HG03558 (cell line): Measurements from ENCODE around the gene PLEKHN1.

Experiments
- ATAC-seq: cut with Tn5 transposase; IDR thresholded peaks from one replicate; pipeline ENCODE4 v1.9.1; 2021; ENCODE audit warnings: moderate number of reproducible peaks; ENCODE audit not compliant: unreplicated experiment; ENCODE audit errors: extremely low read depth

The PLEKHN1 gene

DNA sequence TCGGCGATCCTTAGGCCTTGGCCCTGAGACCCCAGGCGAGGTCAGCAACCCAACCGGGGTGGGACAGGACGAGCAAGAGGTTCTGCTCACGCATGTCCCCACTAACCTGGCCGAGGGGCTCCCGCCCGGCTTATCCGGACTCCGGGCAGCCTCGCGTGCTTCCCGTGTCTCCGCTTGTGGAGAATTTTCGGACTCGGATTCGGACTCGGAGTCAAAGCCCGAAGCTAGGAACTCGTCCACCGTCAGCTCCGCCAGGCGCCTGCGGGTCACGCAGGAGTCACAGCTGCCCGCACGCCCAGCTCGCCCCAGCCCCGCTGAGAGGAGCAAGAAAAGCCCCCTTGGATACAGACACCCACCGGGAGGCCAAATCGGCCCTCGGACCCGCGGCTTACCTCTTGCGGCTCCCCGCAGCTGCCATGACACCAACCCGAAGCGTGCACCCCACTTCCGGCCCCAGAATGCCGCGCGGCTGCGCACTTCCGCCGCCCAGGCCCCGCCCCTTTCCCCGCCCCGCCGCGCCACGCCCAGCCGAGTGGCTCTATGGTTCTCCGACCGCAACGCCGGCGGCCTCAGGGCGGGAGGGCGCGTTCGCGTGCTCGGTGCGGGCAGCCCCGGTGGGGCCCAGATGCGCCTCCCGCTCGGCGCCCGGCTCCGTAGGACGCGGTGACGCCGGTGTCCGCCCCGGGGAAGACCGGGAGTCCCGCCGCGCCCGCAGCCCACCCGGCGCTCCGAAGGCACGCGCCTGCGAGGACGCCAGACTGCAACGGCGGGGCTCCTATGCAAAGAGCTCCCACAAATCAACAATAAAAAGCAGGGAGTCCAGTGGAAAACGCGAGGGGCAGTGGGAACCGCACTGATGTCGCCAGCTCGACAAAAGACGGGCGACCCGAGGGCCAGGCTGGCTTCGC is 7.2 kb upstream of the PLEKHN1 start, which contains the start of gene NOC2L:
Gene NOC2L (minus strand): TSS at position 434 of the 908 bp plus-strand sequence. CDS start 16 bp downstream, at position 418.
- peak; percentile 71 for ATAC-seq

DNA sequence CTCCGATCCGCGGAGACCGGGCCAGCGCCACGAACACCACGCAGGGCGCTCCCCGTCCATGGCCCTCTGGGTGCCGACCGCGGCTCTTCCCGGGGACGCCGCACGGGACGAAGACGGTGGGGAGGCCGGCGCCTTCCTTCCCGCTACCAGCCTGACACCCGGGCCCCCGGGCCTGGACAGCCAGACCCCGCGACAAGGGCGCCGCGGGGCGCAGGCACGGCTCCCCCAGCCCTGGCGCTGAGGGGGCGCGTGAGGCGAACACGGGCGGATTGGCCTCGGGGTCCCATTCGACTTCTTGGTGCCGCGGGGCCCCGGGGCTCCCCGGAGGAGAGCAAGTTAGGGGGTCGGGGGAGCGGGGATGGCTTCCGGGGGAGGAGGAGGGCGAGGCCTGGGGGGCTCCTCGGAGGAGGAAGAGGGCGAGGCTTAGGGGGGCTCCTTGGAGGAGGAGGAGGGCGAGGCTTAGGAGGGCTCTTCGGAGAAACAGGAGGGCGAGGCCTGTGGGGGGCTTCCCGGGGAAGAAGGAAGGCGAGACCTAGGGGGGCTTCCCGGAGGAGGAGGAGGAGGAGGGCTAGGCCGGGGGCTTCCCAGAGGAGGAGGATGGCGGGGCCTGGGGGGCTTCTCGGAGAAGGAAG is 6.4 kb upstream of the PLEKHN1 start:
- ATAC-seq: no peak

DNA sequence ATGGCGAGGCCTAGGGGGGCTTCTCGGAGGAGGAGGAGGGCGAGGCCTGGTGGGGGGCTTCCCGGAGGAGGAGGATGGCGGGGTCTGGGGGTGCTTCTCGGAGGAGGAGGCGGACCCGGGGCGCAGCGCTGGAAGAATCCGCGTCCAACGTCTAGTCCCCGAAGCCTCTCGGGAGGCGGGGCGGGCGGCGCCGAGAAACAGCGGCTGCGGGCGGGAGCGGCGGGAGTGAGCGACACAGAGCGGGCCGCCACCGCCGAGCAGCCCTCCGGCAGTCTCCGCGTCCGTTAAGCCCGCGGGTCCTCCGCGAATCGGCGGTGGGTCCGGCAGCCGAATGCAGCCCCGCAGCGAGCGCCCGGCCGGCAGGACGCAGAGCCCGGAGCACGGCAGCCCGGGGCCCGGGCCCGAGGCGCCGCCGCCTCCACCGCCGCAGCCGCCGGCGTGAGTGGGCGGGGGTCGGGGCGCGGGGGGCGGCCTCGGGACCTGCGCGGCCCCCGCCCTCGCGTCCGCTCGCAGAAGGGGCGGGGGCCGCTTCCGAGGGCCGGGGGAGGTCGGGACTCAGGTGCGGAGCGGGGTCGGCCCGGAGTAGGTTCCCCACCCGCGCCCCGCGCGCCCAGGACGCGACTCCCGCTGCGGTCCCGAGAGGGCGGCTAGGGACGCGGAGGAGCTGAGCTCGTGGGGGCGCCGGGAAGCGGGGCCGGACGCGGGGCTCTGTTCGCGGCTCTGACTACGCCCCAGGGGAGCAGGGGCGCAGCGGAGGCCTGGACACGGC is 5.7 kb upstream of the PLEKHN1 start, which contains the start of gene KLHL17:
Gene KLHL17 (plus strand): TSS at position 222 of the 769 bp plus-strand sequence. CDS start 110 bp downstream, at position 332.
- ATAC-seq: no peak

DNA sequence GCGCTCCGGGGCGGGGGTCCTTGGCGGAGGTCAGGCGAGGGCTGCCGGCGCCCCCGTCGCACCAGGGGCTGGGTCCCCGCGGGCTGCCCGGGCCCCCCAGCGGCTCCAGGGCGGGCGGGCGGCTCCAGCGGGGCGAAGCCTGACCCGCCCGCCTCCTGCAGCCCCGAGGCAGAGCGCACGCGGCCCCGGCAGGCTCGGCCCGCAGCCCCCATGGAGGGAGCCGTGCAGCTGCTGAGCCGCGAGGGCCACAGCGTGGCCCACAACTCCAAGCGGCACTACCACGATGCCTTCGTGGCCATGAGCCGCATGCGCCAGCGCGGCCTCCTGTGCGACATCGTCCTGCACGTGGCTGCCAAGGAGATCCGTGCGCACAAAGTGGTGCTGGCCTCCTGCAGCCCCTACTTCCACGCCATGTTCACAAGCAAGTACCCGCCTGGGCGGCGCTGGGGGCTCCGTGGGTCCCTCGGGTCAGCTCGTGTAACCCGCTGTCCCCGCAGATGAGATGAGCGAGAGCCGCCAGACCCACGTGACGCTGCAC is 5.1 kb upstream of the PLEKHN1 start:
- no peak for ATAC-seq

DNA sequence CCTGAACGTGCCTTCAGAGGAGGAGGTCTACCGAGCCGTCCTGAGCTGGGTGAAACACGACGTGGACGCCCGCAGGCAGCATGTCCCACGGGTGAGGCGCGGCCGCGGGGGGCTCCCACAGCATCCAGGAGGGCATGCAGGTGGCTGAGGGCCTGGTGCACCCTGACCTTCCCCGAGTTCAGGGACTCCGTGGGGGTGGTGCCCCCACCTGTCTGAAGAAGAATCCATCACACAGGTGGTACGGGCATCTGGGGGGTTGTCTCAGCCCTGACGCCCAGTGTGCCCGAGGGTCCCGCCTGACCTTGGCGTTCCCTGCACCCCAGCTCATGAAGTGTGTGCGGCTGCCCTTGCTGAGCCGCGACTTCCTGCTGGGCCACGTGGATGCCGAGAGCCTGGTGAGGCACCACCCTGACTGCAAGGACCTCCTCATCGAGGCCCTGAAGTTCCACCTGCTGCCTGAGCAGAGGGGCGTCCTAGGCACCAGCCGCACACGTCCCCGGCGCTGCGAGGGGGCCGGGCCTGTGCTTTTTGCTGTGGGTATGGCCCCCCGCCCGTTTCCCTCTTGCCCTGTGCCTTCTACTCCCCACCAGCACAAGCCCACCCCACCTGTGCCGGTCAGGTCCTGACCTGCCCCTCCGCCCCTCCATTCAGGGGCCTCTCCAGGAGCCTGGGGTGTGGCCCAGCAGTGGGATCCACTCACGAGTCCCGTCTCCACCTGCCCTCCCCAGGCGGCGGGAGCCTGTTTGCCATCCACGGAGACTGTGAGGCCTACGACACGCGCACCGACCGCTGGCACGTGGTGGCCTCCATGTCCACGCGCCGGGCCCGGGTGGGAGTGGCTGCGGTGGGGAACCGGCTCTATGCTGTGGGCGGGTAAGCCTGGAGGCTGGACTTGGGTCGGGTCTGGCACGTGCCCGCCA is 3.6 kb upstream of the PLEKHN1 start:
- no peak for ATAC-seq

DNA sequence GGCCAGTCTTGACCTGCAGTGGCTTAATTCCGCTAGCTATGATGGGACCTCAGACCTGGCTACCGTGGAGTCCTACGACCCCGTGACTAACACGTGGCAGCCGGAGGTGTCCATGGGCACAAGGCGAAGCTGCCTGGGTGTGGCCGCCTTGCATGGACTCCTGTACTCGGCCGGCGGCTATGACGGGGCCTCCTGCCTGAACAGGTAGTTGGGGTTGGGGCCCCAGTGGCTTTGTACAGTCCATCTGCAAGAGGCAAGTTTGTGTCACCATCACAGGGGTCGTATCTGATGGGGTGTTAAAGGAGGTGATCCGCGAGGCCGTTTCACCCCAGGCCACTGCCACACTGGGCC is 3.0 kb upstream of the PLEKHN1 start:
- ATAC-seq: no peak

DNA sequence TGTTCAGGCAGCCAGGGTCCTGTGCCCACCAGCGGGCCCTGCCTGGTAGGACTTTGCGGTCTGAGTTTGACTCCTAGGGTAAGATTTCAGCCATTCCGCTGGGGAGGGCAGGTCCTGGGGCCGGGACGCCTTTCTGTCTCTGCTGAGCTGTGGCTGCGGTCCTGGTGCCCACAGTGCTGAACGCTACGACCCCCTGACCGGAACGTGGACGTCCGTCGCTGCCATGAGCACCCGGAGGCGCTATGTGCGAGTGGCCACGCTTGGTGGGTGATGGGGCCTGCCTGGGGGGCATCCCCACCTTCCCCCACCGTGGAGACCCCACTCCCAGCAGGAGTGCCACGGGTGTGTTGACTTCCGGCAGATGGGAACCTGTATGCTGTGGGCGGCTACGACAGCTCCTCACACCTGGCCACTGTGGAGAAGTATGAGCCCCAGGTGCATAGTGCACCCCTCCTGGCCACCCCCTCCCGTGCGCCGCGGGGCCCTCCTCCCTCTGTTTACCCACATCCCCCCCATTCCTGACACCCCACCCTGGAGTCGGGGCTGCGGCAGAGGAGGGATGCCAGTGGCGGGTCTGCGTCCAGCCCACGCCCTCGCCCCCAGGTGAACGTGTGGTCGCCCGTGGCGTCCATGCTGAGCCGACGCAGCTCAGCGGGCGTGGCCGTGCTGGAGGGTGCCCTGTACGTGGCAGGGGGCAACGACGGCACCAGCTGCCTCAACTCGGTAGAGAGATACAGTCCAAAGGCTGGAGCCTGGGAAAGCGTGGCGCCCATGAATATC is 2.3 kb upstream of the PLEKHN1 start:
- ATAC-seq: no peak

DNA sequence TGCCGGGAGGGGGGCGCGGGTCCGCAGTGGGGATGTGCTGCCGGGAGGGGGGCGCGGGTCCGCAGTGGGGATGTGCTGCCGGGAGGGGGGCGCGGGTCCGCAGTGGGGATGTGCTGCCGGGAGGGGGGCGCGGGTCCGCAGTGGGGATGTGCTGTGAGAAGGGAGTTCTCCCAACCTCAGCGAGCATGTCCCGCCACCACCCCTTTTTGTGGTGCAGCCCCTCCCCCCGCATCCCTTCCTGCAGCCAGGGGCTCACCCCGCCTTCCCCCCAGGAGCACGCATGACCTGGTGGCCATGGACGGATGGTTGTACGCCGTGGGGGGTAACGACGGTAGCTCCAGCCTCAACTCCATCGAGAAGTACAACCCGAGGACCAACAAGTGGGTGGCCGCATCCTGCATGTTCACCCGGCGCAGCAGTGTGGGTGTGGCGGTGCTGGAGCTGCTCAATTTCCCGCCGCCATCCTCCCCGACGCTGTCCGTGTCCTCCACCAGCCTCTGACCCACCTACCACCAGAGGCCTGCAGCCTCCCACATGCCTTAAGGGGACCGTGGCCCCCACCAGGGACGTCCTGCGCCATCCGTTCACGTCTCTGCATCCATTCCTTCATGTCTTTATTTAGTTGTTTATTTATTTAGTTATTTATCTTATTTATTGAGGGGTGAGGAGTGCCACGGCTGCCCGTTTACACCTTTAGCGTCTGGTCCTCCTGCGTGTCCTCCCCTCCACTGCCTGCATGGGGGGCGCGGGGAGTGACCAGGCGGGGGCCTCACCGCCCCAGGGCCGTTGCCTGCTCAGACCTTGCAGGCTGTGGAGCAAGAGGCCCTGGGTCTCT is 1.4 kb upstream of the PLEKHN1 start:
- ATAC-seq: no peak

DNA sequence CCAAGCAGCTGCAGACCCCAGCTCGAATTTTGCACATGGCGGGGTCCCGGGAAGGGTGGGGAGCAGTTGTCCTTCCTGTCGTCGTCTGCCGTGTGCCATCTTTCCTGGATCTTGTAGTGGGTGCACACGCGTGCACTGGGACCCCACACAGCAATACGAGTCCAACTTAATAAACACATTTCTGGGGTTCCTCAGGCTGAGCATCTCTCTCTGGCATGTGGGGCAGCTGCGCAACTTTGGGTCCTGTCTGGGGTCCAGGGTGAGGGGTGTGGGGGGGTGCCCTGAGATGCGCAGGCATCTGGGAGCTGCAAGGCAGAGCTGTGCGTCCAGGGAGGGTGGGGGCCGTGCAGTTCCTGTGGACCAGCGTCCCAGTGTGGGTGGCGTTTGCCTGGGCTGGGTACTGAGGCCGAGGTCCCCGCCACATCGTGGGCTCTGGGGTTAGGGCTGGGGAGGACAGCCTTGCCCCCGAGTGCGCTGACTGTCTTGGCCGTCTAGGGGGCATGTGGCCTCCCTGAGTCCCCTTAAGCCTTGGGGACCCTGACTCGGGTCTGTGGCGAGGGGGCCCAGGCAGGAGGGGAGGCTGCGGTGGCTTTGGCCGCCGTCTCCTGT is 652 bp upstream of the PLEKHN1 start:
- ATAC-seq: no peak

DNA sequence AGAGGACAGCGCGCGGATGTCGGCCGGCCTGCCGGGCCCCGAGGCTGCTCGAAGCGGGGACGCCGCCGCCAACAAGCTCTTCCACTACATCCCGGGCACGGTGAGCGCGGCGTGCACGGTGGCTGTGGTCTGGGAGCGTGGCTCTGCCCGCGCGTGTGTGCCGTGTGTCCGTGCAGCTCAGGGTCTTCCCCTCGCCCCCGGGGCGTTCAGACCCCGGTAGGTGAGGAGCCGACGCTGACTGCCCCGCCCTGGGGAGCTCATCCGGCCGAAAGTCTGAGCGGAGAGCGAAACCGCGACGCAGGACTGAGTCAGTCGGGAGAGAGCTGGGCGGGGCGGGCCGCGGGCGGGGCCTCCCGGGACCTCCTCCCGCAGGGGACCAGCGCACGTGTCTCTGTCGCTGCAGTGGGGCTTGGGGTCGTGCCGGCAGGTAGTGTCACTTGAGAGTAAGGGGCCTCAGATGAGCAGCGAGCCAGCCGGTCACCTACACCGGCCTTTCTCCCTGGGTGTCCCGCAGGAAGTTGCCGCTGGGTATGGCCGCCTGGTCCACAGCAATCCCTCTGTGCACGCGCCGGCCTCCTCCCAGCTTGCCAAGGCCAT is 520 bp downstream of the PLEKHN1 start:
- no peak for ATAC-seq

DNA sequence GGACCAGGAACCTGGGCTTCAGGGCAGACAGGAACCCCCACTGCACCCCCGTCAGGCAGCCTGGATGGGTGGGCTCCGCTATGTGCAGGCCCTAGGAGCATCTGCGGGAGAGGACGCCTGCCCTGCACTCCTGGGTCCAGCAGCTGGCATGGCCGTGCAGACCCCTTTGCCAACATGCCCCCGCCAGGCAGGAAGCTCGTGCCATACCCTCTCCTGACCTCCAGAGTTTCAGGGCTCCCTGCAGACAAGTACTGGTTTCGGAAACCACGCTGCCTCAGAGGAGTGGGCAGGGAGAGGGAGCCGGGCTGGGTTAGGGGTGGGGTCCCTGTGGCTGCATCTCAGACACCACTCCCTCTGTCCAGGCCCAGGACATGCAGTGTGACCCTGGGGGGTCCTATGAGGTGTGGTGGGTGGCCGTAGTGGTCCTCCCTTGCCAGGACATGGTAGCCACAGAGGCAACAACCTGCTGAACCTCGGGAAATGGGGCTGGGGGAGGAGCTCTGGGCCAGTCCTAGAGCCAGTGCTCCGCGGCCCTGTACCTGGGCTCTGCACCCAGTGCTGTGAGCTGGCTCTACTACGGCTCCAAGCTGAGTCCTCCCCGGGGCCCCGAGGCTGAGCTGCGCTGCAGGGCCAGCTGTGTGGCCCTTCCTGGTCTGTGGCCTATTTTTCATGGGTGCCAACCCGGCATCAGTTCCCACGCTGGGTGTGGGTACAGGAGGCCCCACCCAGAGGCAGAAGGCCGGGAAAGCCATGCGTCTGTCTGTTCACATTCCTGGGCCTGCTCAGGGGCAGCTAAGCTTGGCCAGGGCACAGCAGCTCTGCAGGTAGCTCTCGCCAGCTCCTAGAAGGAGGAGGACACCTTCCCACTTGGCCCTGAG is 1.4 kb downstream of the PLEKHN1 start:
- ATAC-seq: no peak

DNA sequence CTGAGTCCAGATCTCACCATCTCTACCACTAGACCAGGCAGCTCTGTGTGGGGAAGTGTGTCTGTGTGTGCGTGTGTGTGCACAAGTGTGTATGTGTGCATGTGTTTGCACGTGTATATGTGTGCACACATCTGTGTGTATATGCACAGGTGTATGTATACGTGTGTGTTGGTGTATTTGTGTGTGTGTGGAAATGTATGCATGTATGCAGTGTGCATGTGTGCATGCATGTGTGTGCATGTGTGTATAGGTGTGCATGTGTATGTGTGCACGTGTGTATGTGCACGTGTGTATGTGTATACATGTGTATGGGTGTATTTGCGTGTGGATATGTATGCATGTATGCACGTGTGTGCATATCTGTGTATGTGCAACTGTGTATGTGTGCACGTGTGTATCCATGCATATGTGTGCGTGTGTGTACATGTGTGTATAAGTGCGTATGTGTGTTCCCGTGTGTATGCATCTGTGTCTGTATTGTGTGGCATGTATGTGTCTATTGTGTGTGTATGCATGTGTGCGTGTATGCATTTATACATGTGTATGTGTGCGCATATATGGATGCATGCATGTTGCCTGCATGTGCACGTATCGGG is 3.1 kb downstream of the PLEKHN1 start:
- ATAC-seq: no peak

DNA sequence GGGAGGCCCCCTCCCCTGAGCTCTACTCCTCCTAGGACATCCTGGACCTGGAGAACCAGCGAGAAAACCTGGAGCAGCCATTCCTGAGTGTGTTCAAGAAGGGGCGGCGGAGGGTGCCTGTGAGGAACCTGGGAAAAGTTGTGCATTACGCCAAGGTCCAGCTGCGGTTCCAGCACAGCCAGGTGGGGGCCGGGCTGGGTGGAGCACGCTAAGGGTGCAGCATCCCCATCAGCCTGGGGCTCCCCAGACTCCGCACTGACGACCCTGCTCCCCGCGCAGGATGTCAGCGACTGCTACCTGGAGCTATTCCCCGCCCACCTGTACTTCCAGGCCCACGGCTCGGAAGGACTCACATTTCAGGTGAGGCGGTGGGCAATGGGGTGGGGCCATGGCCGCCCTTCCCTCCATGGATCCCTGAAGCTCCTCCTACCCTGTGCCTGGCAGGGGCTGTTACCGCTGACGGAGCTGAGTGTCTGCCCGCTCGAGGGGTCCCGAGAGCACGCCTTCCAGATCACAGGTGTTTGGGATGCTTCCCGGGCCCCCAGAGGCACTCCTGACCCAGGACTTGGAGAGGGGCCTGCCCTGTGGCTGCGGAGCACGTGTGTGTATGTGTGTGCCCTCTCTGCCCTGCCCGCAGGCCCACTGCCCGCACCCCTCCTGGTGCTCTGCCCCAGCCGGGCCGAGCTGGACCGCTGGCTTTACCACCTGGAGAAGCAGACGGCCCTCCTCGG is 4.1 kb downstream of the PLEKHN1 start:
- ATAC-seq: no peak

DNA sequence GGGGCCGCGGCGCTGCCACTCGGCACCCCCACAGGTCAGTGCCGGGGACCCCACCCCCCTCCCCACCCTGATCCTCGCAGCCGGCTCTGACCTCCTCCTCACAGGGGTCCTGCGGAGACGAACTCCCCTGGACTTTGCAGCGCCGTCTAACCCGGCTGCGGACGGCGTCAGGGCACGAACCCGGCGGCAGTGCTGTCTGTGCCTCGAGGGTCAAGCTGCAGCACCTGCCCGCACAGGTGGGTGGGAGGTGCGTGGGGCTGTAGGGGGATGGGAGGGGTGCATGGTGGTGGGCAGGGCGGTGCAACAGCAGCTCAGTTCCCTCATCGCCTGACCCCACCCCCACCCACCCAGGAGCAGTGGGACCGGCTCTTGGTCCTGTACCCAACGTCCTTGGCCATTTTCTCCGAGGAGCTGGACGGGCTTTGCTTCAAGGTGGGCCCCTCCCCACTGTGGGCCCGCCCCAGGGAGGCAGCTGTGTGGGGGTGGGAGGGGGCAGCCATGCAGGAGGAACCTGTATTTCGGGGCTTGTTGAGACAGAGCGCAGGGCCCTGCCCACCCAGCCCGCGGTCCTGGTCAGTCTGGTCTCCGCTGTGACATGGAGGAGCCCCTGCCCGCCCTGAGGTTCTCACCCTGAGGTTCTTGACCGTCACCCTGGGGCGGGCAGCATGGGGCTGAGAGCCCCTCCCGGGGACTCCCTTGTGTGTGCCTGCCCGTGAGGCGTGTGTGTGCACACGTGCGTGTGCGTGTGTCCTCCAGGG is 4.9 kb downstream of the PLEKHN1 start:
- ATAC-seq: no peak
